ENCODE results near the gene SPIRE2. TPM values are rescaled to one million over a fixed set of nuclear protein-coding genes. Genes with fewer than 3 reads are reported as not detected.

The SPIRE2 gene
- total and polyA plus RNA-seq, 5 experiments from 2014 or later, result 0.16 to 2.3 (median 1.0) TPM; not detected in 2

DNA sequence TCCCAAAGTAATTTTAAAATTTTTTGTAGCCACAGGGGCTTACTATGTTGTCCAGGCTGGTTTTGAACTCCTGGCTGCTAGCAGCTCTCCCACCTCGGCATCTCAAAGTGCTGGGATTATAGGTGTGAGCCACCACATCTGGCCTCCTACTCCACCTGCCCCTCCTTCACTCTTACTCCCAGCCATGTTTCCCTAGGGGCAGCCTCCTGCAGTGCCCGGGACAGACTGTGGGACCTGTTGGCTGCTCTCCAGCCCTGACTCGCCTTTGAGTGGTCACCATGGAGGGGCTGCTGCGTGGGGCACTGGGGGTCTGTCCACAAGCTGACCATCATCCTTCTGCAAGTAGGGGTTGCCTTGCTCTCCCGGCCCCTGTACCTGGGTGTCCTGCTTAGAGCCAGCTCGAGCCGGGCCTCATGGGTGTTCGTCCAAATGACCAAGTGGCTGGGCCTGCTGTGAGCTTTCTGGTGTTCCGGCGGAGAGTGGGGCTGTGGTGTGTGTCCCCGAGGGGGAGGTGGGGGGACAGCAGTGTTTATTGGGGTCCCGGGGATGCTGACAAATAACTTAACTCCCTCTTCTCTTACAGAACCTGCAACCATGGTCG is 16.6 kb downstream of the SPIRE2 start:
- POLR2A ChIA-PET, result no interaction called here
- DNase-seq, result no peak
- Mint-ChIP-seq H3K4me1 (peaks cover 0 to 22% (median 16%) of the 10 kb centered on the region in 4 donors), H3K9me3 (no peaks in the 10 kb centered on the region), H3K27ac (peak overlapping the region in 6 of 10 donors; percentile 43 to 76 (median 72)), H3K36me3 (no peaks in the 10 kb centered on the region), H3K27me3 (no peaks in the 10 kb centered on the region), H3K4me3 (peak overlapping the region in 6 of 10 donors; percentile 41 to 72 (median 60))
- no peak for ATAC-seq

GRCh38 chr16:89845417-89845816 is 17.1 kb downstream of the SPIRE2 start:
- Mint-ChIP-seq H3K27me3 (no peaks in the 10 kb centered on the region), H3K9me3 (no peaks in the 10 kb centered on the region), H3K27ac (peak overlapping the region in 9 of 10 donors; percentile 29 to 76 (median 63)), H3K4me1 (peaks cover 0 to 22% (median 16%) of the 10 kb centered on the region in 4 donors), H3K4me3 (peak overlapping the region; percentile 28 to 72 (median 60)), H3K36me3 (no peaks in the 10 kb centered on the region)
- POLR2A ChIA-PET, result interaction anchor here (0.6 kb wide), 1 partner anchor 103 kb away, joined by 5 read pairs; no protein-coding TSS in a partner anchor
- peak; percentile 78 to 93 for ATAC-seq
- DNase-seq, result peak in 7 of 10 donors; percentile 19 to 60 (median 35)

GRCh38 chr16:89847051-89847939 is 19.0 kb downstream of the SPIRE2 start:
- no peak for ATAC-seq
- Mint-ChIP-seq H3K27me3 (no peaks in the 10 kb centered on the region), H3K36me3 (no peaks in the 10 kb centered on the region), H3K9me3 (no peaks in the 10 kb centered on the region), H3K4me1 (peaks cover 0 to 17% (median 12%) of the 10 kb centered on the region in 4 donors), H3K27ac (peak overlapping the region in 1 of 10 donors; percentile 32), H3K4me3 (peak overlapping the region in 1 of 10 donors; percentile 51)
- no peak for DNase-seq
- POLR2A ChIA-PET, result no interaction called here

DNA sequence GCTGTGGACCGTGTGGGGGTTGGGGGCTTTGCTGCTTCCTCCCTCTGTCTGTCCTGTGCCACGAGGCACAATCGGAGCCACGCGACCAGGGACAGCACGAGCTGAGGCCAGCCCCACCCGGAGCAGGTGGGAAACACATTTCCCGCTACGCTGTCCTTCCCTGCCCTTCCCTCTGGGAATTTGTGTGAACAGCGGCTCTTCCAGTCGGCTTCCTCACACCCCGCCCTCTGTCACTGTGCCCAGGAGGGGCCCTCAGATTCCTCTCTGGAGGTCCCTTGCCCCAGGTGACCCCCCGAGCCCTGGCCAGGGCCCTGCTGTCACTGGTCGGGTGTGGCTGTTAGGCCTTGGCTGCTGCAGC is 19.6 kb downstream of the SPIRE2 start:
- H3K4me1 Mint-ChIP-seq, result peaks cover under 1 to 17% (median 12%) of the 10 kb centered on the region in 4 donors
- POLR2A ChIA-PET, result no interaction called here
- no peaks in the 10 kb centered on the region for H3K9me3 Mint-ChIP-seq
- no peaks in the 10 kb centered on the region for H3K27me3 Mint-ChIP-seq
- H3K4me3 Mint-ChIP-seq, result peak overlapping the region in 1 of 10 donors; percentile 30
- DNase-seq (no peak), ATAC-seq (no peak)
- H3K36me3 Mint-ChIP-seq, result no peaks in the 10 kb centered on the region
- no peak overlapping the region for H3K27ac Mint-ChIP-seq

GRCh38 chr16:89848974-89849373 is 20.7 kb downstream of the SPIRE2 start:
- H3K27ac Mint-ChIP-seq, result no peak overlapping the region
- no peaks in the 10 kb centered on the region for H3K9me3 Mint-ChIP-seq
- DNase-seq (no peak), ATAC-seq (no peak)
- no peak overlapping the region for H3K4me3 Mint-ChIP-seq
- no peaks in the 10 kb centered on the region for H3K27me3 Mint-ChIP-seq
- POLR2A ChIA-PET, result interaction anchor here (0.7 kb wide), 1 partner anchor 22 kb away, joined by 3 read pairs; no protein-coding TSS in a partner anchor
- peaks cover 1 to 17% (median 12%) of the 10 kb centered on the region in 4 donors for H3K4me1 Mint-ChIP-seq
- H3K36me3 Mint-ChIP-seq, result no peaks in the 10 kb centered on the region

GRCh38 chr16:89853306-89853993 is 25.2 kb downstream of the SPIRE2 start:
- POLR2A ChIA-PET, result no interaction called here
- Mint-ChIP-seq H3K27ac (peak overlapping the region in 1 of 10 donors; percentile 47), H3K27me3 (no peaks in the 10 kb centered on the region), H3K9me3 (no peaks in the 10 kb centered on the region), H3K4me3 (no peak overlapping the region), H3K4me1 (peaks cover 0 to 1% (median 0%) of the 10 kb centered on the region in 4 donors), H3K36me3 (no peaks in the 10 kb centered on the region)
- no peak for DNase-seq
- ATAC-seq, result no peak

DNA sequence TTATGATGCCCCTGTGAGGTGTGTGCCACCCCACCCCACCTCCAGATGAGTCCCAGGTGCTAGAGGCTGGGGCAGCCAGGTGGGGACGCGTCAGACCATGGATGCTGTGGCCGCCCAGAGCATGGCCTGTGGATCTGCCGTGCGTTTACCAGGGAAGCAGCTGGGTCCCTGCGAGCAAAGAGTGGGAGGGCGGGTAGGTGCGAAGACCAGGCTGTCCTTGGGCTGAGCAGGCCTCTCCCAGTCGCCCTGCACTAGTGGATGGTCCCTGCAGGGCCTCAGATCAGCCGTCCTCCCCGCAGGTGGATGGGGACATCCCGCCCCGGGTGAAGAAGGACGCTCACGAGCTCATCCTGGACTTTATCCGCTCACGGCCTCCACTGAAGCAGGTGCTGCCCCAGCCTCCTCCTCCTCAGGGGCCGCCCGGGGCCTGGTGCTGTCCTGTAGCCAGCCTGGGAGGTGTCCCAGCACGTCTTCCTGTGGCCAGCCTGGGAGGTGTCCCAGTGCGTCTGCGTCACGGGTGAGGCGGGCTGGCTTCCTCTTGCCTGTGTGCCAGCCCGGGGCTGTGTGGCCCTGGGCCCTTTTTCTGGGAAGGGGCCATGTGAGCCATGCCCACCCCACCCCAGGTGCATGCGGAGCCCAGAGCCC is 27.1 kb downstream of the SPIRE2 start:
- POLR2A ChIA-PET, result interaction anchor here (0.5 kb wide), 1 partner anchor 94 kb away, joined by 4 read pairs; no protein-coding TSS in a partner anchor
- DNase-seq, result no peak

GRCh38 chr16:89855986-89856385 is 27.7 kb downstream of the SPIRE2 start:
- H3K4me1 Mint-ChIP-seq, result peaks cover 3 to 6% (median 5%) of the 10 kb centered on the region in 4 donors
- H3K9me3 Mint-ChIP-seq, result no peaks in the 10 kb centered on the region
- H3K4me3 Mint-ChIP-seq, result no peak overlapping the region
- DNase-seq (no peak), ATAC-seq (no peak)
- POLR2A ChIA-PET, result no interaction called here
- H3K36me3 Mint-ChIP-seq, result no peaks in the 10 kb centered on the region
- H3K27ac Mint-ChIP-seq, result no peak overlapping the region
- H3K27me3 Mint-ChIP-seq, result no peaks in the 10 kb centered on the region

More for the DNA sequence above, 27.1 kb downstream of the SPIRE2 start:
- Mint-ChIP-seq H3K27ac (no peak overlapping the region), H3K4me1 (peaks cover 0 to 1% (median under 1%) of the 10 kb centered on the region in 4 donors), H3K27me3 (no peaks in the 10 kb centered on the region), H3K4me3 (no peak overlapping the region), H3K9me3 (no peaks in the 10 kb centered on the region), H3K36me3 (no peaks in the 10 kb centered on the region)
- ATAC-seq, result no peak

DNA sequence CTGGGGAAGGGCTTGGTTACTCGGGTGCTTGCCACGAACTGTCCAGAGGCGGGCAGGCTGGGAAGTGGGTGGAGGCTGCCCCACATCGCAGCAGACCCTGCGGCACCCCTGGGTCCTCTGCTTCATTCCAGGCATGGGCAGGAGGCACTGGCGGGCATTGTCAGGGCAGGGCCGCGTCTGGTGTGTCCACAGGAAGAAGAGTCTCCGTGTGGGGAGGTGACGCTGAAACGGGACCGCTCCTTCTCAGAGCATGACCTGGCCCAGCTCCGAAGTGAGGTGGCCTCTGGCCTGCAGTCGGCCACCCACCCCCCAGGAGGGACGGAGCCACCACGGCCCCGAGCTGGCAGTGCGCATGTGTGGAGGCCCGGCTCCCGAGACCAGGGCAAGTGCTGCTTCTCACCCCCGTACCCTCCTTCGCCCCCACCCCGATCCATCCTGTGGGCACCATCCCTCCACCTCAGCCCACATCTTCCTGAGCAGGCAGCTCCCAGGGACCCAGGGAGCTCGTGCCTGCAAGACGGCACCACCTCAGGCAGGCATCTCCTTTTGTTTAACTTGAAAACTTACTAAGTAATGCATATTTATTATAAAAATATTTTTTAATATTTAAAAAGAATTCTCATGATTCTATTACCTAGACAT is 30.8 kb downstream of the SPIRE2 start:
- POLR2A ChIA-PET, result interaction anchor here (0.9 to 6.2 kb wide), 3 partner anchors 13 to 153 kb away, joined by 3 to 86 read pairs (median 19); partner anchors contain the start of gene TCF25
- Mint-ChIP-seq H3K9me3 (no peaks in the 10 kb centered on the region), H3K36me3 (no peaks in the 10 kb centered on the region), H3K4me1 (peaks cover 14 to 27% (median 26%) of the 10 kb centered on the region in 4 donors), H3K27me3 (no peaks in the 10 kb centered on the region), H3K4me3 (no peak overlapping the region), H3K27ac (no peak overlapping the region)
- ATAC-seq, result no peak
- DNase-seq, result no peak

DNA sequence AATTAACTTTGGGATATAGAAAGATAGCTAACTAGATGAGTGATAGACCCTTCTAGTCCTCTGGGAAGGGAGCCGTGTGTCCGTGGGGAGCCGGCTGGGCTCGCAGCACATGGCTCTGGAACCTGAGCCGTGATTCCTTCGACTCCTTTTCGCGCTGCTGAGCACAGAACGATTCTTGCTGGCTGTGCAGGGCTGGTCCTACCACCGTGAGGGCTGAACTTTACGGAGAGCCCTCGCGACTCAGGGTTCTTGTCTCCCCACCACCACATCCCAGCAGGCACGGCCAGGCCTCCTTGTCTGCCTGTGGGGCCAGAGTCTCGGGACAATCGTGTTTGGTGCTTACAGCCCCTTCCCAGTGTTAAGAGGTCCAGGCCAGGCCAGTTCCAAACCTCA is 31.3 kb downstream of the SPIRE2 start:
- no peak overlapping the region for H3K27ac Mint-ChIP-seq
- POLR2A ChIA-PET, result interaction anchor here (0.7 to 6.2 kb wide), 6 partner anchors 13 to 160 kb away, joined by 3 to 86 read pairs (median 4); partner anchors contain the start of genes SPATA2L and TCF25
- DNase-seq (no peak), ATAC-seq (no peak)
- H3K27me3 Mint-ChIP-seq, result no peaks in the 10 kb centered on the region
- no peaks in the 10 kb centered on the region for H3K9me3 Mint-ChIP-seq
- no peak overlapping the region for H3K4me3 Mint-ChIP-seq
- H3K36me3 Mint-ChIP-seq, result no peaks in the 10 kb centered on the region
- H3K4me1 Mint-ChIP-seq, result peaks cover 17 to 32% (median 31%) of the 10 kb centered on the region in 4 donors

- DNase-seq (peak; percentile 63 to 85 (median 74)), ATAC-seq (peak; percentile 84 to 89)
- H3K4me3 Mint-ChIP-seq, result peak overlapping the region in 2 of 10 donors; percentile 17 to 34
Observed at GRCh38 chr16:89860747-89861304, 32.6 kb downstream of the SPIRE2 start.

More at GRCh38 chr16:89860747-89861304, 32.6 kb downstream of the SPIRE2 start:
- POLR2A ChIA-PET, result interaction anchor here (0.6 to 6.2 kb wide), 10 partner anchors 12 to 768 kb away, joined by 3 to 86 read pairs (median 4); partner anchors contain the start of gene TCF25
- no peaks in the 10 kb centered on the region for H3K27me3 Mint-ChIP-seq
- H3K4me1 Mint-ChIP-seq, result peaks cover 18 to 40% (median 36%) of the 10 kb centered on the region in 4 donors
- H3K9me3 Mint-ChIP-seq, result peaks cover 0 to 1% (median 0%) of the 10 kb centered on the region in 9 donors
- no peaks in the 10 kb centered on the region for H3K36me3 Mint-ChIP-seq
- H3K27ac Mint-ChIP-seq, result peak overlapping the region in 6 of 10 donors; percentile 8 to 85 (median 72)
